EH (cell line): Measurements from ENCODE around the gene ARHGAP15.
A peak's percentile ranks its signal among the peaks of the same experiment; 100 is the strongest.

ENCODE experiments used
- DNase-seq: peaks from one replicate; pipeline ENCODE4 v3.0.0-alpha.2; 2015; ENCODE audit warnings: low read depth

The ARHGAP15 gene

DNA sequence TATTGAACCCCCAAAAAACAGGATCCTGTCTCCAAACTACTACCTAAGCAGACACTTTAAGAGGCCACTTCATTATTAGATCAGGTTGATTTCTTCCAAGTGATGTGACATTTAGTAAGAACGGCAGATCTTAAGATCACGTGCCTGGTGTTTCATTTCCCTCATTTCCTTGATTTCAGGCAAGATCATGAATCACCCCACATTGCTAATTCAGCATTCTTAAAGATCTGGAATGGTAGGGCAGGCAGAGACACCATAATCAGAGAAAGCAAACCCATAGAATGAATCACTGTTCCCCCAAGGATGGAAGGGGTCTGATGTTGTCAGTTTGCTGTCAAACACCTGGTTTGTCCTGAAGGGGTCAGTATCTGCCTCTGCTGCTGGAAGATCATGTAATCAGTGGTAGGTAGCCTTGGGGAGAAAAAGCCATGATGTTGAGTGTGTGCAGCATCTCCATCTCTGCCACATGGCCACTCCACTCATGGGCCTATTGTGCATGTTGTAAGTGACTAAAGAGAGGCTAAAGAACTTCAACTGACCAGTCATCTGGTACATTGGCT is 133.9 kb downstream of the ARHGAP15 start:
- peak; percentile 6 for DNase-seq

DNA sequence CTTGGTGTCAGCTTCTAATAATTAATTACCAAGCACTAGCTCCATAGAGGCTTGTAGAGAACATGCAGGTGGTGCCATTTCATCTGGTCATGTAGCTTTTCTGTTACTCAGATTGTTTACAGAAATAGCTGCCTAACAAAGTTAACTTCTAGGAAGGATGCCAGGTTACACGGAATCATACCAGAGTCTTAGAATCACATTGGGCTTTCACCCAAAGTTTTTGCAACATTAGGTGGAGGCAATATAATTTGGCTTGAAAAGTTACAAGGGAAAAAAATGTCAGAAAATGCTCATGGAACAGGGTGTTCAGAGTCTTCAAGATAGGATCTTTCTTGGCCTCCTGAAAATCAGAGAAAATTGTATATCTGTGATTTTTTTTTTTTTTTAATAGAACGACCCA is 135.6 kb downstream of the ARHGAP15 start:
- peak; percentile 81 for DNase-seq

DNA sequence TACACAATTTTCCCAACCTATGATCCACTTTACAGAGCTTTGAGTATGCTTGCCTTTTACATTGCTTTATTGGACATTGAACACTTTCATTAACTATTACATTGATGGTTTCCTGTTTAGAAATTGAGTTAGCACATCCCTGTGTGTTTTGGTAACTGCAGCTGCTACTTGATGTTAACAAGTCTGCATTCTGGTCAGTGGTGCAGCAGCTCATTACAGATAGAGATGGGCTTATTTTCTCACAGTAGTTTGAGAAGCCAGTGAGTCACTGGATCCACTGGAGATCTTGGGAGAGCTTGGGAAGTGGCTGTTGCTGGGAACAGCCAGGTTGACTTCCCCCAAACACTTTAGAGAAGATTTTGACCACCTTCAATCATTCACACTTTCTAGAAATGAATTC is 150.5 kb downstream of the ARHGAP15 start:
- peak; percentile 9 for DNase-seq

DNA sequence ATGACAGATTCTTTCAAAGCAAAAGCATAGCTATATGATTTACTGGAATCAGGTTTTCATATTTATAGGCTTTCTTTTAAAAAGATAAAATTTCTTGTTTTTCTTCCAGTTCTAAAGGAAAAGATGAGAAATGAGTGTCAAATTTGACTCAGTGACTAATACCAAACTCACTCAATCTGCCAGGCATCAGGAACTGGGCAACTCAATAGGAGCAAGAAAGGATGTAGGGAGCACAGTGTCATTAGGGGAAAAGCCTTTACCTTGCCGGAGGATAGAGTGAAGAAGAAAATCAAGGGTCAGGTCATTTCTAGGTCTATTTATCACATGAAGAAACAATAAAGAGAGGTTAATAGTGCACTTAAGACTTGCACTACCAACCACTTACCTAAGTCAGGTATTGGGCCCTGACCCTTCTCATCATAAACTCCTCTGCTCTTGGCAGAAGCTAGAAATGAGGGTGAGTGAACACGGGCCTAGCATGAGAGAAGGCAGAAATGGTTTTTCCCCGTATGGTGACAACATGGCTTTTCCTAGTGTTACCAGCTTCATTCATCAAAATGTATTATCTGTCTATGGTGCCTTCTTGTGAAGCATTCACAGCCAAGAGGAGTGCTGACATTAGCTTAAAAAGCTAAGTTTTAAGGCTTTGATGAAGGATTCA is 151.0 kb downstream of the ARHGAP15 start:
- no peak for DNase-seq

DNA sequence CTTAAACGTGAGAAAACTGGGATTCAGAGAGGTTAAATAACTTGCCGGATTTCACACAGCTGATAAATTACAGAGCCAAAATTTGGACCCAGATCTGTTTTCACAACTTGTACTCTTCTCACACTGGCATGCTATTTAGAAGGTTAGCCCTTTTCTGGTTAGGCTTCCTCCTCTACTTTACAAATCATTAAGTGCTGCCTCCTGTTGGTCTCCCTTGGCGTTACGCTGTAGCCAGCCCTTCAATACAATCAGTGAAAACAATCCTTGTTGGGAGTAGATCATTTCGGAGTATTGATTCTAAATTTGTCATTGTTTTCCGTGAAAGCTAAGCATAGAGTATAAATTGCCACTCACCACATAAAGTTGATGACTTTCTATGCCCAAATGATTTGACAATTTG is 153.5 kb downstream of the ARHGAP15 start:
- no peak for DNase-seq

DNA sequence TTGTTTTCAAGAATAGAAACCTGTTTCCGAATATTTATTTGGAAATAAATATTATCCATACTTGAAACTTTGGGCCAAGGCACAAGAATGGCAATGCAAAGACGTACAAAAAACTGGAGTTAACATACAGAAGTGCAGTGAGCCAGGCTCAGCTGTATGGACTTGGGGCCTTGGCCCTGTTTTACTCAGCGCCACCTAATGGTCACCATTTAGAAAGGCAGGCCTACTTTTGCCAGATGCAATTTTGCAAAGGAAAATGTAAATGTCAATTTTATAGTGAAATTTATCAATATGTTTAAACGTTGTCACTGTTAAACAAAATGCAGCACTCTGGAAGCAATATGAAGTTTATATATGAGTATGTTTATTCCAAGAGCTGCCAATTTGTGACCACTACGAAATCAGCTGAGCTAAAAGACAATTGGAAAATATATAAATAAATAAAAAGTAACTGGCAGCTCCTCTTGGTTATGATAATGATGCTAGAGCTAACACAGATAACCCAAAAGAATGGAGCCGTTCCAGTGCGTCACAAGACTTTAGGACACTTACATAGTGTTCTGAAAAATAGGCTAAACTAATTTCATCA is 155.0 kb downstream of the ARHGAP15 start:
- peak; percentile 52 for DNase-seq

DNA sequence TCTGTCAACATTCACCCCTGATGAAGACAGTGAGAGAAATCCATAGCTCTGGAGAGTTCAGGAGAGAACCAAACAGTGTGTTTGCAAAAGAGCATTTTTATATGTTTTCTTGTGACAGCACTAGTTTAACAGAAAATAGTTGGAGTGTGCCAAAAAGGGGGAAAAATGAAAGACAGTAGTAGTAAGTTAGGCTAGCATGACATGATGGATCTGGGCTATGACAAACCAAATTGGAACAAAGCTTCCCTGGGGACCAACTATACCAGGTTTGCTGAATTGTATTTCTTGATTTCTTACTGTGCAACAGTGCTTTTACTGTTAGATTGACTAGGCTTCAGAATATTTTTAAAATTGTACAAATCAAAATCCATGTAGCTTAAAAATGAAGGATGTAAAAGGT is 159.8 kb downstream of the ARHGAP15 start:
- DNase-seq, result no peak

DNA sequence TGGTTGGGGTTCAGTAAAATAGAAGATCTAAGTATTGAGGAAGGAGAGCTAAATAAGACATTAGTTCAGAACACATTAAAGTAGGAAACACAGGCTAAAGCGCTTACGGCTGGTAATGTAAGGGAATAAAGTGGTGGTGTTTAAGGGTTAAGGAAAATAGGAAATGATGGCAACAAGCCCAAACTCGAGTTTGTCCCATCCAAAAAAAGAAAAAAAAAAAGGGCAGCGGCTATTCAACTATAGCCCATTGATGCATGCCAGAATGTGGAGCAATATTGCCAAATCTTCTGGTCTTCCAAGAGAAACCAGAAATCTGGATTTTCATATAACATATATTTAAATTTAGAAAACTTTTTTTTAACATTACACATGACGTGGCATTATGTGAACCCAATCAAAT is 161.0 kb downstream of the ARHGAP15 start:
- DNase-seq, result no peak

DNA sequence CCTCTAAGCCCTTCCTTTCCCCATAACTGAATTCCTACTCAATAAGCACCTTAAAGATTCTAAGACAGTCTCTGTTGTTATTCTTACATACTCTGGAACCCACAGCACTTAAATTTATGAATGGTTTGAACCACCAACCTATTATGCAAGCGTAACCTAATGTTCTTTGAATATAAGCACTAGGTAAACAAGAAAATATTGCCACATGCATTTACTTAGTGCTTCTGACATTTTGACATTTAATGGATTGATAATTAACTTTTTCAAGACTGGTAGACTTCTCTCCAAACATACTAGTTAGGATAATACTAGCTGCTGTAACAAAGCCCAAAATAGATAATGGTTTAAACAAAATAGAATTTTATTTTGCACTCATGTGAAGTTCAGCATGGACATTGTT is 164.8 kb downstream of the ARHGAP15 start:
- DNase-seq, result no peak

DNA sequence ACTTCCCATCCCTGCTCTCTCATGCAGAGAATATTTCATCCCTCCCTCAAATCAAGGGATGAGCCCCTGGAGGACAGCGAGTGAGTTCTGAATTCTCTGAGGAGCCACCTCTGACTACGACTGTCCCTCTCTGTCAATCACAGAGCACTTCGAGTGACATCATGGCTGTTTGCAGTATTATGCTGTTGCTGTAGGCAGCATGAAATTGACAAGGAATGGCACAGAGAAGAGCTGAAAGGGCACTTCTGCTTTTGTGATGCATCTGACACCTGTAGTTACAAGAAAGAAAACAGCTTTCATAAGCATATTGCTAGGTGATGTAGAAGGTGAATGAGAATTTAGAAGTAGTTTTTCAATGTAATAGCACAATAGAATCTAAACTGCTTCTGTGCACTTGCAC is 166.9 kb downstream of the ARHGAP15 start:
- DNase-seq, result no peak

DNA sequence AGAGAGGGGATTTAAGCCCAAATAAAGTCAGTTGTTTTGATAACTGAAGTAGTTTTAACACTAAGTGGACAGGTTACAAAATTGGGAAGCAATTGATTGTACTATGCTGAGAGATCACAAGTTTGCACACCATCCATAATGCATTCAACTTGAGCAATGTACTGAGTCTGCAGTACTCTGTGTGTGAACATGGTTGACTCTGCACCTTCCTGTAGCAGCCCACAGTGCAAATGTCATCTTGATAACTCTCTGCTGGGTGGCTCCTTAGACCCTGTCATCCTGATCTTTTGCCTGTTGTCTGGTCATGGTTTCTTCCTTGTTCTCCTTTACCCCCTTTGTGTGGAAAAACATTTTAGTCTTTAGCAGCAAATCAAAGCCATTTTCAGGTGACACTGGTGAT is 168.0 kb downstream of the ARHGAP15 start:
- no peak for DNase-seq

DNA sequence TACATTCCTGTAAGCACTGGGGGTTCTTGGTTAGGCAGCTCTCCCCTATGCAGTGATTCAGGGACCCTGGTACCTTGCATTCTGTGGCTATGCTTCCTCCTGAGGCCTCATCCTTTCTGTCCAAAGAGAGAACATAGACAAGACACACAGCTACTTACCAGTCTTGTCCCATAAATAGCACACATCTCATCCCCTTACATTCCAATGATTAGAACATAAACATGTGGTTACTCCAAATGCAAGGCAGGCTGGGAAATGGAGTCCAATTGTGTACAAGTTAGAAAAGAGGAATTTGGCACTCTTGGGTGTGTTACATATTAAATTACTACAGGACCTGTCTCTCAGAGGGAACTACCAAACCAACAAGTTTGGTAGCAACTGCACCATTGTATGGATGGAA is 171.3 kb downstream of the ARHGAP15 start:
- peak; percentile 74 for DNase-seq

DNA sequence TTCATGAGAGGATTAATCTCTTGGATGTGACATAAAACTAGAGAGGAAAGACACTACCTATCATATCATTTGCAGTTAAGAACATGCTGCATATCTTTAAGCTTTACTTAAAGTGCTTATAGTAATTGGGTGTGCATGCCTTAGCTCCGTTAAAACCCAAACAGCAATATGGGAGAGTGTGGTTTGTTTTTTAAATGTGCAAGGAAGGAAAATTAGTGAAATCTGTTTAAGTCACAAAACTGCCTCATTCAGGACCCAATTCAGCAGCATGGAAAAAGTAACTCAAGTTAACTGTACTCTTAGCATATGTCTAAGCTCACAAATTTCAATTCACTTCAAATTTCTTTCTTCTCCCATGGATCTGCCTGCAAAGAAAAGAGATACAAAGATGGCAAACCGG is 182.2 kb downstream of the ARHGAP15 start:
- DNase-seq, result no peak

DNA sequence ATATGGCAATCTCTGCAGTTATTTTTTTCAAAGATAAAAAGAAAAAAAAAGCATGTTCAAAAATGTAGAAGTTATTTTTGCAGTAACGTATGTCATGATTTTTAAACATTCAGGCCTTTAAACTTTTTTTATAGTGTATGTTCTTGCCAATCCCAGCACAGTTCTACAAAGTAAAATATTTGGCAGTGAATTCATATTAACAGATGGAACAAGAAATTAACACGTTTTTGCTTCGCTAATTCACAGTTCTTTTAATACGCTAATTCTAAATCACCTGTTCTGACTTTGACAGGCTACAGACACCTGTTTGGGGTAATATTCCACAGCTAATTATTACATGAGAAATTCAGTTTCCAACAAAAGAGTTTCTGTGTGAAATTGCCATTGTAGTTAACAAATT is 183.2 kb downstream of the ARHGAP15 start:
- DNase-seq, result no peak

DNA sequence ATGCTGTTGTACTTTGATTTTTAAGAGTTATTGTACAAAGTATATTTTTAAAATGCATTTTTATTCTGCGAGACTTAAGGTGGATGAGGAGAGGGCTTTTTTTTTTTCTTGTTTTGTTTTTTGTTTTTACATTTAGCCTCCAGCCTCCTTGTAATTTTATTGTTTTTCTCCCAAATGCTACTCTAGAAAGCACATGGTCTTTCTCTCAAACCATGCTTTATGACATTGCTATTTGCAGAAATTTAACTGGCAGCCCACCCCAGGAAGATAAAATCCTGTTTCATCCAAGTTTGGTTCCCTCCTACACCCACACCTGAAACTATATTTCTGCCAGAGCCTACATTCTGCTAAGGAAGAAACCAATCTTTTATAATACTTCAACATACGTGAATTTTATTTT is 184.6 kb downstream of the ARHGAP15 start:
- DNase-seq, result no peak

DNA sequence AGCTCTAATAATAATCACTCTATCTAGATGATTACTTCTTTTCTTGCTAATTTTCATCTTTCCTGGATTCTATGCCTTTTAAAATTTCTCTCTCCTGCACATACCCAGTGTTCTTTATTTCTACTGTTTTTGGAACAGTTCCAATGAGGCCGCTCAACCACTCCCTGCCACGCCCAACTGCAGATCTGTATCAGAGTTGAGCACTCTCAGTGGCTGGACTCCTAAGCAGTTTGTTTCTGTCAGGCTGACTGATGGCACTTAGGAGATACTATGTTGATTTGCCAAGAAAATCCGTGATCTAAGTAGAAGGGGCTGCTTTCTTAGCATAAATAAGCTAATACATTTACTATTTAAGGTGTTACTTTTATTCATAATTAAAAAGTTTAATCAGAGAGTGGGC is 192.8 kb downstream of the ARHGAP15 start:
- no peak for DNase-seq

DNA sequence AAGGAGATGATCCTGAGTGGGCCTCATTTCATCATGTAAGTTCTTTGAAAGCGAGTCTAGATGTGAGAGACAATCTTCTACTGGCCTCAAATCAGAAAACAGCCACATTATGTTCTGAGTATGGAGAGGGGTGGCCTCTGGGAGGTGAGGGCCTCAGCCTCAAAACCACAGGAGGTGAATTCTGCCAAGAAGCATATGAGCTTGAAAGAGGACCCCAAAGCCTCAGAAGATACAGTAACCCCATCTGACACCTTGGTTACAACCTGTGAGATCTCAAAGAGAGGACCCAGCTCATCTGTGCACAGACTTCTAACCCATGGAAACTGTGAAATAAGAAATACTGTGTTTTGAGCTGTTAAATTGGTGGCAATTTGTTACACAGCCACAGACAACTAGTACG is 200.1 kb downstream of the ARHGAP15 start:
- no peak for DNase-seq

DNA sequence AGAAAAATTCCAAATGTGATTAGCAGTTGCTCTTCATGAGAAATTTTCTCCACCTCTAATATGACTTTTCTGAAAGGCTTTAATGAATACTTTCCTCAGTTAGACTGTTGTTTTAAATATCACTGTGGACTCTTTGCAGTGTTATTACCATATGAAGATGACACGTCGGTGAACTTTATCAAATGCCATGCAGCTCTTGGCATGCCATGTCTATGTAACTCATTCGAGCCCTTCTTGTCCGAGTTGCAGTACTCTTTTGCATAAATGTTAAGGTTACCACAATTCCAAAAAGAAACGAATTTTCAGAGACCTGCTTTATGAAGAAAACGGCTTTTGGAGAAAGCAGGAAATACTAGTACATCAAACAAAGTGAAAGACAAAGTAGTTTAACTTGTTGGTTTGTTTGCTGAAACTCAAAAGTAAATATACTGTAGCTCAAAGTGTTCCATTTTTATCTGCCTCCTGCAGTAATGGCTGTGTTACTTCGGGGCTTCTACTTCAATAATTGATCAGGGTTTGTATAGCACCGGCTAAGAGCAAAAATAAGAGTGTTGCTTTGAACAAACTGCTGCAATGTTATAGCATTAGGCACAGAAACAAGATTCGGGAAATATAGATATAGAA is 204.1 kb downstream of the ARHGAP15 start:
- no peak for DNase-seq

DNA sequence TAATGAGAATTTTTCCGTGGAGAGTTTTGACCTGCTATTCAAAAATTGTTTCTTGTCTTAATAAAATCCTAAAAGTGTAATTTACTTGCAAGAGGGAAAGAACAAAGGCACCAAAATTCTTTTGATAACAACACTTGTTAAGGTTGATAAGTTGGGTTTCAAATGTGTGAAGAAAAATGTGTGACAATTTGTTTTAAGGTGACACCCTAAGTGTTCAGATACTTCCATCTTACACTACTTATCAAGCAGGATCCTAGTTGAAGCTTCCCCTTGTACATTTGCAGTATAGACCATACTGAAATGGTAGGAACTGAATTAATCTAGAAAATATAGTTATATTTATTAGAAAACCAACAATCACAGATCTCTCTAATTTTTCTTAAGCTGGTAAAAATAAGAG is 204.6 kb downstream of the ARHGAP15 start:
- DNase-seq, result no peak

DNA sequence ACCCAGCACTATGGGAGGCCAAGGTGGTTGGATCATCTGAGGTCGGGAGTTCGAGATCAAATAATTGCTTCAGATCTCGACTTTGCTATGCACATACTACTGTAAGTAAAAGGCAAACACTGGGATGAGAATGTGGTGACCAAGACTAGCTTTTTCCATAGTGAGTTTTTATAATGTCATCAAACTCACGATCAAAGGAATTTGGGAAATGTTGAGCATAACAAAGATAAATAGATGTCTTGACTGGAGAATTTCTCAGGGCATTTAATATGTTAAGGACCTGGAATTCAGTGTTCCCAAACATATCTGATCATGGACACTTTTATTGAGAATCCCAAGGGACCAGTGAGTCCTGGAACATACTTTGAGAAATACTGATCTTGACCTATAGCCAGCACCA is 205.6 kb downstream of the ARHGAP15 start:
- peak; percentile 81 for DNase-seq

DNA sequence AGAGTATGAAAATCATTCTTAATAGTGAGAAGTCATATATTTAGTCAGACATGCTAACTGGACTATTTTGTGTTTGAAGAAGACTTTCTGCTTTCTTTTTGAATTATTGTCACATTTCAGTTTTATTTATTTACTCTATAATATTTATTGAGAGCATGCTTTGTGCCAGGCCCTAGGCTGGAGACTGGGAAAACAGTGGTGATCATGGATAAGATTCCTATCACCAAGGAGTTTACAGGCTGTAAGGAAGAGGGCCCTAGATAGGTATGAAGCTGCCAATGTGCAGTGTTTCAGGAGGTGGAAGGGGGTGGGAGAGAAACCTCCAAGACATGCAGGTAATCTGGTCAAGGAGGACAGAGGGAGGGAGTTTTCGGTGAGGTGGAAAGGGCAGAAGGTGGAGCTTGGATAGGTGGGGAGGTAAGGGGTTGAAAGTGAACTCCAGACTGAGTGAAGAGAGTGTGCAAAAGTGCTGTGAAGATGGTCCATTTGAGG is 207.5 kb downstream of the ARHGAP15 start:
- no peak for DNase-seq

DNA sequence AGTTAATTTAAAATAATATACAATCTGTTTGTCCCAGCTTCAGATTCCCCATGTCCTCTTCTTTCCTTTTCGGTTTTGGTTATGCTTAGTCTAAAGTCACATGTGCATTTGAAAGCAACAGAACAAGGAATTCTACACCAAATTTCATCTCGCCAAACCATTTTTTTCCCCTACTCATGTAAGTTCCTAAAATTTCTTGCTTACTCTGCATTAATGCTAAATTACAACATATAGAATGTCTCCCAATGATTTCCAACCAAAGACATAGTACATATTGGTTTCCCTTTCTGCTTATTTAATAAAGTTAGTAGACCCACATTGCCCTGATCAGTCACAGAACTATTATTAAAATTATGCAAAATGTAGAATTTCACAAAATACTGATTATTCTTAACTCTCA is 212.3 kb downstream of the ARHGAP15 start:
- no peak for DNase-seq

DNA sequence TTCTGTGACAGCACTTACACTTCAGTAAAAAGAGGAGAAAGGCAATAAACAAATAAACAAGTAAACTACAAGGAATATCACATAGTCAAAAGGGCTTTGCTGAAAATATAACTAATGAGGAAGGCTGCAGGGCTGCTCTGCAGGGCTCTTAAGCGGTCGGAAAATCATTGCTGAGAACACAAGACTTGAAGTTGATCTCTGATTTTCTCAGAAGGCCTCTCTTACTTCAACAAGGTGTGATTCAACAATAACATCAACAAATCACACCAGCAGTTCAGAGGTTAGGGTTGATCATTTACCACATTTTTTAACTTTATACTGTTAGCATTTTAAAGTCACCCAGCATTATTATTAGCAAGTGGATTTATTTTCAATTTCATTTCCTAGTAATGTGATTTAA is 215.6 kb downstream of the ARHGAP15 start:
- DNase-seq, result no peak
